OCI-LY1 (cell line): ENCODE measurements around the gene IGLL5.

Experiments used
- CTCF ChIP-seq: fragments of 200-600 bp; sonication (generic), shearing (Covaris generic); IDR thresholded peaks from 2 replicates; pipeline ENCODE4 v1.5.1; 2017; ENCODE audit warnings: mild to moderate bottlenecking, antibody characterized with exemption, low read length, moderate library complexity, mixed read lengths
- EZH2 ChIP-seq: fragments of 200-600 bp; sonication (generic), shearing (Covaris generic); IDR thresholded peaks from 2 replicates; pipeline ENCODE4 v1.8.0; 2017; ENCODE audit warnings: borderline replicate concordance, mixed run types, mild to moderate bottlenecking, antibody characterized with exemption, low read length, moderate library complexity, mixed read lengths

GRCh38 chr22:22941831-22942510 lies 54.4 kb downstream of the IGLL5 start:
- TF ChIP-seq CTCF (no peak), EZH2 (no peak)
